Measurements from ENCODE around the gene CPED1. TPM values are rescaled to one million over a fixed set of nuclear protein-coding genes. Genes with fewer than 3 reads are reported as not detected.

Gene CPED1
- total RNA-seq, 6 donors from 2014 or later, result 12.9 to 31.6 (median 18.1) TPM

- Histone ChIP-seq H3K4me1 (no peaks in the 10 kb centered on the region), H3K9me3 (no peaks in the 10 kb centered on the region), H3K27me3 (no peaks in the 10 kb centered on the region), H3K4me3 (no peak overlapping the region), H3K36me3 (no peaks in the 10 kb centered on the region), H3K27ac (no peak overlapping the region)
- ATAC-seq (ENCODE audit: low FRiP score in 2 of 2) (no peak), DNase-seq (no peak)
- WGBS, 2 donors, result 90% methylated on average over 1 of the region's 1 CpG
- TF ChIP-seq CTCF (IDR thresholded peaks at IDR 0.05) (no peak), POLR2A (IDR thresholded peaks at IDR 0.05) (no peak), POLR2AphosphoS5 (IDR thresholded peaks at IDR 0.05) (no peak), EP300 (IDR thresholded peaks at IDR 0.05) (no peak)
Measured at GRCh38 chr7:121172484-121172883, 184.0 kb downstream of the CPED1 start.

GRCh38 chr7:121175826-121176225 lies 187.3 kb downstream of the CPED1 start:
- no peaks in the 10 kb centered on the region for H3K36me3 ChIP-seq
- H3K27me3 ChIP-seq, result no peaks in the 10 kb centered on the region
- no peaks in the 10 kb centered on the region for H3K9me3 ChIP-seq
- ATAC-seq (ENCODE audit: low FRiP score in 2 of 2) (no peak), DNase-seq (no peak)
- WGBS, 2 donors, result 84 to 85% methylated on average over 5 of the region's 5 CpGs
- H3K4me1 ChIP-seq, result no peaks in the 10 kb centered on the region
- TF ChIP-seq POLR2AphosphoS5 (IDR thresholded peaks at IDR 0.05), result no peak
- no peak for TF ChIP-seq POLR2A (IDR thresholded peaks at IDR 0.05)
- TF ChIP-seq CTCF (IDR thresholded peaks at IDR 0.05), result no peak
- no peak for TF ChIP-seq EP300 (IDR thresholded peaks at IDR 0.05)
- no peak overlapping the region for H3K27ac ChIP-seq
- H3K4me3 ChIP-seq, result no peak overlapping the region

GRCh38 chr7:121178452-121178851 lies 189.9 kb downstream of the CPED1 start:
- Histone ChIP-seq H3K36me3 (no peaks in the 10 kb centered on the region), H3K9me3 (no peaks in the 10 kb centered on the region), H3K4me3 (no peak overlapping the region), H3K27me3 (no peaks in the 10 kb centered on the region), H3K27ac (no peak overlapping the region), H3K4me1 (no peaks in the 10 kb centered on the region)
- TF ChIP-seq CTCF (IDR thresholded peaks at IDR 0.05), result no peak
- TF ChIP-seq POLR2A (IDR thresholded peaks at IDR 0.05), result no peak
- TF ChIP-seq EP300 (IDR thresholded peaks at IDR 0.05), result no peak
- no peak for TF ChIP-seq POLR2AphosphoS5 (IDR thresholded peaks at IDR 0.05)
- ATAC-seq (ENCODE audit: low FRiP score in 2 of 2), result no peak
- no peak for DNase-seq
- 87% methylated on average over 3 of the region's 3 CpGs for WGBS, 2 donors

- Histone ChIP-seq H3K9me3 (no peaks in the 10 kb centered on the region), H3K27me3 (no peaks in the 10 kb centered on the region), H3K36me3 (no peaks in the 10 kb centered on the region), H3K4me1 (no peaks in the 10 kb centered on the region), H3K4me3 (no peak overlapping the region), H3K27ac (no peak overlapping the region)
- DNase-seq, result no peak
- 70 to 80% methylated on average over 2 of the region's 2 CpGs for WGBS, 2 donors
- no peak for ATAC-seq (ENCODE audit: low FRiP score in 2 of 2)
- TF ChIP-seq EP300 (IDR thresholded peaks at IDR 0.05) (no peak), CTCF (IDR thresholded peaks at IDR 0.05) (no peak)
Measured at GRCh38 chr7:121178869-121179497, 190.5 kb downstream of the CPED1 start.

GRCh38 chr7:121180436-121181063 lies 192.0 kb downstream of the CPED1 start:
- ATAC-seq (ENCODE audit: low FRiP score in 2 of 2), result no peak
- Histone ChIP-seq H3K4me1 (no peaks in the 10 kb centered on the region), H3K36me3 (no peaks in the 10 kb centered on the region), H3K27ac (no peak overlapping the region), H3K4me3 (no peak overlapping the region), H3K9me3 (no peaks in the 10 kb centered on the region), H3K27me3 (no peaks in the 10 kb centered on the region)
- no peak for TF ChIP-seq CTCF (IDR thresholded peaks at IDR 0.05)
- no peak for TF ChIP-seq POLR2A (IDR thresholded peaks at IDR 0.05)
- TF ChIP-seq EP300 (IDR thresholded peaks at IDR 0.05), result no peak
- TF ChIP-seq POLR2AphosphoS5 (IDR thresholded peaks at IDR 0.05), result no peak
- DNase-seq, result no peak
- WGBS, 2 donors, result 83 to 86% methylated on average over 4 of the region's 4 CpGs

Measured in upper lobe of left lung (tissue), 6 donors.